ENCODE measurements around the gene KCNK10.

The KCNK10 gene

GRCh38 chr14:88185843-88186242 lies 137.2 kb downstream of the KCNK10 start:
- DNase-seq (ENCODE audit: low read depth in 2 of 2), result no peak

- no peak for DNase-seq (ENCODE audit: low read depth in 2 of 2)
These were observed 138.1 kb downstream of the KCNK10 start for GRCh38 chr14:88184956-88185355.

GRCh38 chr14:88181072-88181471 lies 142.0 kb downstream of the KCNK10 start:
- no peak for DNase-seq (ENCODE audit: low read depth in 2 of 2)

- no peak for DNase-seq (ENCODE audit: low read depth in 2 of 2)
These were observed 143.4 kb downstream of the KCNK10 start for GRCh38 chr14:88179716-88180115.

- DNase-seq (ENCODE audit: low read depth in 2 of 2), result no peak
These were observed 152.7 kb downstream of the KCNK10 start for GRCh38 chr14:88170333-88170732.

- DNase-seq (ENCODE audit: low read depth in 2 of 2), result no peak
These were observed 154.4 kb downstream of the KCNK10 start for GRCh38 chr14:88168498-88169165.

- DNase-seq (ENCODE audit: low read depth in 2 of 2), result no peak
These were observed 155.0 kb downstream of the KCNK10 start for GRCh38 chr14:88168025-88168424.

- no peak for DNase-seq (ENCODE audit: low read depth in 2 of 2)
These were observed 156.5 kb downstream of the KCNK10 start for GRCh38 chr14:88166616-88167015.

- DNase-seq (ENCODE audit: low read depth in 2 of 2), result no peak
These were observed 158.0 kb downstream of the KCNK10 start for GRCh38 chr14:88164906-88165534.

- DNase-seq (ENCODE audit: low read depth in 2 of 2), result no peak
These were observed 159.3 kb downstream of the KCNK10 start for GRCh38 chr14:88163731-88164255.

- DNase-seq (ENCODE audit: low read depth in 2 of 2), result no peak
These were observed 166.9 kb downstream of the KCNK10 start for GRCh38 chr14:88156127-88156526.

- no peak for DNase-seq (ENCODE audit: low read depth in 2 of 2)
These were observed 168.1 kb downstream of the KCNK10 start for GRCh38 chr14:88154926-88155325.

- no peak for DNase-seq (ENCODE audit: low read depth in 2 of 2)
These were observed 168.7 kb downstream of the KCNK10 start for GRCh38 chr14:88154321-88154720.

GRCh38 chr14:88146881-88147649 lies 176.0 kb downstream of the KCNK10 start:
- DNase-seq (ENCODE audit: low read depth in 2 of 2), result no peak

GRCh38 chr14:88143810-88144209 lies 179.3 kb downstream of the KCNK10 start:
- no peak for DNase-seq (ENCODE audit: low read depth in 2 of 2)

- no peak for DNase-seq (ENCODE audit: low read depth in 2 of 2)
These were observed 180.1 kb downstream of the KCNK10 start for GRCh38 chr14:88142997-88143396.

- DNase-seq (ENCODE audit: low read depth in 2 of 2), result no peak
These were observed 182.2 kb downstream of the KCNK10 start for GRCh38 chr14:88140874-88141273.

- no peak for DNase-seq (ENCODE audit: low read depth in 2 of 2)
These were observed 185.7 kb downstream of the KCNK10 start for GRCh38 chr14:88137327-88137726.
